A549 (cell line): ENCODE results near the gene TUBG2. TPM values are rescaled to one million over a fixed set of nuclear protein-coding genes. Genes with fewer than 3 reads are reported as not detected.

ENCODE experiments used
- ATAC-seq, 2 experiments: fragments of 200-7000 bp in 1 of 2; fragments of >200 bp in 1 of 2; cut with Nextera tagmentation in 1 of 2; cut with Tn5 transposase in 1 of 2; 3 replicates each; pipeline versions ENCODE4 v1.8.0 to v1.9.1; 2018 to 2020; ENCODE audit warnings: mild to moderate bottlenecking in 1 of 2, moderate library complexity in 1 of 2
- CTCF ChIA-PET: fragments of 300-600 bp; sonication (Branson Sonifier 250); formaldehyde crosslinking; extraction: SDS; loops from one replicate; lab custom pipeline; 2021; ENCODE audit warnings: antibody characterized with exemption, inconsistent platforms; lab: Yijun Ruan, JAX
- POLR2A ChIA-PET: fragments of 350-600 bp; formaldehyde crosslinking; extraction: SDS; loops from one replicate; lab custom pipeline; 2021; ENCODE audit warnings: antibody characterized with exemption, inconsistent platforms; lab: Yijun Ruan, JAX
- DNase-seq, 2 experiments: peaks; one replicate each; pipeline versions ENCODE4 v3.0.0 to v3.0.0-alpha.2; 2011 to 2016; ENCODE audit warnings: low read depth in 1 of 2, low spot score in 1 of 2
- FAIRE-seq: peaks from 2 replicates; lab custom pipeline; 2011; peaks lifted over from hg19 to GRCh38; lab: Jason Lieb, UNC
- H3K27ac ChIP-seq, 2 experiments: fragments of >200 bp; sonication (Bioruptor Twin); formaldehyde crosslinking; 3 replicates each; pipeline ENCODE4 v1.5.1; 2016 to 2017
- H3K4me1 ChIP-seq: fragments of >200 bp; sonication (Bioruptor Twin); formaldehyde crosslinking; 3 replicates; pipeline ENCODE4 v1.6.1; 2016
- H3K4me2 ChIP-seq: fragments of >200 bp; sonication (Bioruptor Twin); formaldehyde crosslinking; 3 replicates; pipeline ENCODE4 v1.6.1; 2016
- H3K4me3 ChIP-seq: fragments of >200 bp; sonication (Bioruptor Twin); formaldehyde crosslinking; 3 replicates; pipeline ENCODE4 v1.5.1; 2016
- H3K9me3 ChIP-seq: fragments of >200 bp; sonication (Bioruptor Twin); formaldehyde crosslinking; 3 replicates; pipeline ENCODE4 v1.6.1; 2016
- CBX8 ChIP-seq: fragments of 200-600 bp; sonication (generic); IDR thresholded peaks from 2 replicates; pipeline ENCODE4 v1.6.1; 2016
- CEBPB ChIP-seq, 2 experiments: fragments of >200 bp in 1 of 2; sonication (Bioruptor Twin) in 1 of 2; formaldehyde crosslinking in 1 of 2; IDR thresholded peaks; 2 replicates each; pipeline ENCODE4 v1.6.1; 2012 to 2016
- EHF ChIP-seq: fragments of 250-450 bp; sonication (Bioruptor Pico); IDR thresholded peaks from 2 replicates; pipeline ENCODE4 v1.5.0; 2020; ENCODE audit warnings: mild to moderate bottlenecking
- ESRRA ChIP-seq: fragments of 150-350 bp; IDR thresholded peaks from 2 replicates; pipeline ENCODE4 v1.6.1; 2014; ENCODE audit warnings: mild to moderate bottlenecking, low read length, borderline replicate concordance
- FOXS1 ChIP-seq: fragments of 250-450 bp; sonication (Bioruptor Pico); IDR thresholded peaks from 2 replicates; pipeline ENCODE4 v1.5.0; 2020; ENCODE audit warnings: mild to moderate bottlenecking, moderate library complexity
- GATA3 ChIP-seq: IDR thresholded peaks from 2 replicates; pipeline ENCODE4 v1.6.1; 2012; ENCODE audit warnings: borderline replicate concordance
- HDAC2 ChIP-seq: fragments of 200-600 bp; sonication (generic); IDR thresholded peaks from 2 replicates; pipeline ENCODE4 v1.6.1; 2016
- JUNB ChIP-seq: fragments of >200 bp; sonication (Bioruptor Twin); formaldehyde crosslinking; IDR thresholded peaks from 2 replicates; pipeline ENCODE4 v1.6.1; 2016
- KDM1A ChIP-seq: fragments of 200-600 bp; sonication (generic); IDR thresholded peaks from 2 replicates; pipeline ENCODE4 v1.6.1; 2016; ENCODE audit warnings: low read depth, mild to moderate bottlenecking
- KDM5A ChIP-seq: fragments of 200-600 bp; sonication (generic); IDR thresholded peaks from 2 replicates; pipeline ENCODE4 v1.6.1; 2016; ENCODE audit warnings: antibody characterized with exemption, mild to moderate bottlenecking
- MAZ ChIP-seq: fragments of 150-350 bp; IDR thresholded peaks from 2 replicates; pipeline ENCODE4 v1.6.1; 2014; ENCODE audit warnings: antibody characterized with exemption, low read depth, low read length, borderline replicate concordance
- NR3C1 ChIP-seq: fragments of >200 bp; sonication (Bioruptor Twin); formaldehyde crosslinking; IDR thresholded peaks from 3 replicates; pipeline ENCODE4 v1.6.1; 2017
- PHF8 ChIP-seq: fragments of 200-600 bp; sonication (generic); IDR thresholded peaks from 2 replicates; pipeline ENCODE4 v1.6.1; 2016; ENCODE audit warnings: low read depth, mild to moderate bottlenecking, antibody characterized with exemption, moderate library complexity, borderline replicate concordance
- POLR2A ChIP-seq: IDR thresholded peaks from 2 replicates; pipeline ENCODE4 v1.6.1; 2012; ENCODE audit warnings: mild to moderate bottlenecking, low read length
- RFX5 ChIP-seq: fragments of 450-650 bp; IDR thresholded peaks from 2 replicates; pipeline ENCODE4 v1.7.1; 2014; ENCODE audit warnings: antibody characterized with exemption, mild to moderate bottlenecking, moderate library complexity
- SMC3 ChIP-seq: fragments of >200 bp; sonication (Bioruptor Twin); formaldehyde crosslinking; IDR thresholded peaks from 3 replicates; pipeline ENCODE4 v1.6.1; 2018; ENCODE audit warnings: inconsistent platforms
- TFCP2L1 ChIP-seq: fragments of 250-450 bp; sonication (Bioruptor Pico); IDR thresholded peaks from 2 replicates; pipeline ENCODE4 v1.5.0; 2021; ENCODE audit warnings: mild to moderate bottlenecking
- TP53 ChIP-seq: fragments of 250-450 bp; sonication (Bioruptor Pico); IDR thresholded peaks from 2 replicates; pipeline ENCODE4 v1.5.0; 2021; ENCODE audit warnings: mild to moderate bottlenecking, moderate library complexity
- WGBS: methylation state at CpG from one replicate; pipeline ENCODE4 v1.1.6; 2017; ENCODE audit errors: missing lambda C conversion rate; 5-methylcytosine and 5-hydroxymethylcytosine counted together
- polyA plus RNA-seq, 4 experiments: library from polyadenylated mRNA; depleted of rRNA in 3 of 4; stranded (reverse); fragments of >200 nt; fragmentation: RNase III in 1 of 4; extraction: RNeasy Plus Mini Kit Qiagen cat#74134 plus additional on column Dnase treatment in 1 of 4; gene quantifications; 2 replicates in 3 of 4; 3 replicates in 1 of 4; pipeline ENCODE4 v1.2.3, GENCODE V29; 2011 to 2017
- TF ChIP-seq, protein P1 (sequence below): fragments of 250-450 bp; sonication (Bioruptor Pico); IDR thresholded peaks from 2 replicates; pipeline ENCODE4 v1.5.0; 2020; ENCODE audit warnings: low read depth, mild to moderate bottlenecking, moderate library complexity
- TF ChIP-seq, protein P2 (sequence below): fragments of 200-600 bp; sonication (generic); IDR thresholded peaks from 2 replicates; pipeline ENCODE4 v1.6.1; 2016; ENCODE audit warnings: antibody characterized with exemption, mild to moderate bottlenecking, moderate library complexity
- TF ChIP-seq, protein P3 (sequence below): fragments of >200 bp; sonication (Bioruptor Twin); formaldehyde crosslinking; IDR thresholded peaks from 2 replicates; pipeline ENCODE4 v1.6.1; 2016
- TF ChIP-seq, protein P4 (sequence below): fragments of 250-450 bp; sonication (Bioruptor Pico); IDR thresholded peaks from 2 replicates; pipeline ENCODE4 v1.5.0; 2021; ENCODE audit warnings: mild to moderate bottlenecking, moderate library complexity, borderline replicate concordance

TUBG2 gene
- polyA plus RNA-seq, 2 of the 4 experiments (the other 2 are of a cell fraction) = 14.9 to 30.6 TPM

DNA sequence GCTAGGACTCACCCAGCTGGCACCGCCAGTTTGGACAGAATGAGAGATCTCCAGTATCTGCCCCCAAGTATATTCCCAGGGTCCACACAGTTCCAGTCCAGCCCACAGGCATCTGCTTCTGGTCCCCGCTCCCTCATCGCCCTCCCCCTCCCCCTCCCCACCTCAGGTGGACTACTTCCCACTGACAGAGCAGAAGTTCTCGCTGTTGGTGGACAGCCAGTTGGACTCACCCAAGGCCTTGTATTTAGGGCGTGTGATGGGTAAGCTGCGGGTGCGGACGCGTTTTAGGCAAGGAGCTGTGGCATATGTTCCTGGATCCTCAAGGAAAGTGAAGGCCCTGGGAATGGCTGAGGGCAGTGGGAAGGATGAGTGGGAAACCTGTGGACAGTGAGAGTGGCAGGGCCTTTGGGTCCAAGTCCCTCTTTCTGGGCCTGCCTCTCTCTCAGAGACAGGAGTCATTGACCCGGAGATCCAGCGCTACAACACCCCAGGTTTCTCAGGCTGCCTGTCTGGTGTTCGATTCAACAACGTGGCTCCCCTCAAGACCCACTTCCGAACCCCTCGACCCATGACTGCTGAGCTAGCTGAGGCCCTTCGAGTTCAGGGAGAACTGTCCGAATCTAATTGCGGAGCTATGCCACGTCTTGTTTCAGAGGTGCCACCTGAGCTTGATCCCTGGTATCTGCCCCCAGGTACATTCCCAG is 38.2 kb downstream of the TUBG2 start:
- 92% methylated on average over 18 of the region's 19 CpGs for WGBS
- Histone ChIP-seq H3K4me1 (peaks cover 6% of the 10 kb centered on the region; the same call in 2 of the 3 replicates), H3K9me3 (no peaks in the 10 kb centered on the region), H3K4me3 (no peak overlapping the region), H3K4me2 (no peak overlapping the region), H3K27ac (no peak overlapping the region)
- POLR2A ChIA-PET = no interaction called here
- TF ChIP-seq POLR2A (no peak), PHF8 (no peak), RFX5 (no peak), NR3C1 (no peak), MAZ (no peak), ESRRA (no peak), GATA3 (no peak), TFCP2L1 (CRISPR knock-in tag) (no peak), CEBPB (IDR thresholded peaks at IDR 0.05) (no peak), CBX8 (no peak), FOXS1 (CRISPR knock-in tag) (no peak), KDM5A (no peak), EHF (CRISPR knock-in tag) (no peak)
- TF ChIP-seq, protein P1, sequence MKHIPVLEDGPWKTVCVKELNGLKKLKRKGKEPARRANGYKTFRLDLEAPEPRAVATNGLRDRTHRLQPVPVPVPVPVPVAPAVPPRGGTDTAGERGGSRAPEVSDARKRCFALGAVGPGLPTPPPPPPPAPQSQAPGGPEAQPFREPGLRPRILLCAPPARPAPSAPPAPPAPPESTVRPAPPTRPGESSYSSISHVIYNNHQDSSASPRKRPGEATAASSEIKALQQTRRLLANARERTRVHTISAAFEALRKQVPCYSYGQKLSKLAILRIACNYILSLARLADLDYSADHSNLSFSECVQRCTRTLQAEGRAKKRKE (CRISPR knock-in tag) = no peak
- TF ChIP-seq, protein P2, sequence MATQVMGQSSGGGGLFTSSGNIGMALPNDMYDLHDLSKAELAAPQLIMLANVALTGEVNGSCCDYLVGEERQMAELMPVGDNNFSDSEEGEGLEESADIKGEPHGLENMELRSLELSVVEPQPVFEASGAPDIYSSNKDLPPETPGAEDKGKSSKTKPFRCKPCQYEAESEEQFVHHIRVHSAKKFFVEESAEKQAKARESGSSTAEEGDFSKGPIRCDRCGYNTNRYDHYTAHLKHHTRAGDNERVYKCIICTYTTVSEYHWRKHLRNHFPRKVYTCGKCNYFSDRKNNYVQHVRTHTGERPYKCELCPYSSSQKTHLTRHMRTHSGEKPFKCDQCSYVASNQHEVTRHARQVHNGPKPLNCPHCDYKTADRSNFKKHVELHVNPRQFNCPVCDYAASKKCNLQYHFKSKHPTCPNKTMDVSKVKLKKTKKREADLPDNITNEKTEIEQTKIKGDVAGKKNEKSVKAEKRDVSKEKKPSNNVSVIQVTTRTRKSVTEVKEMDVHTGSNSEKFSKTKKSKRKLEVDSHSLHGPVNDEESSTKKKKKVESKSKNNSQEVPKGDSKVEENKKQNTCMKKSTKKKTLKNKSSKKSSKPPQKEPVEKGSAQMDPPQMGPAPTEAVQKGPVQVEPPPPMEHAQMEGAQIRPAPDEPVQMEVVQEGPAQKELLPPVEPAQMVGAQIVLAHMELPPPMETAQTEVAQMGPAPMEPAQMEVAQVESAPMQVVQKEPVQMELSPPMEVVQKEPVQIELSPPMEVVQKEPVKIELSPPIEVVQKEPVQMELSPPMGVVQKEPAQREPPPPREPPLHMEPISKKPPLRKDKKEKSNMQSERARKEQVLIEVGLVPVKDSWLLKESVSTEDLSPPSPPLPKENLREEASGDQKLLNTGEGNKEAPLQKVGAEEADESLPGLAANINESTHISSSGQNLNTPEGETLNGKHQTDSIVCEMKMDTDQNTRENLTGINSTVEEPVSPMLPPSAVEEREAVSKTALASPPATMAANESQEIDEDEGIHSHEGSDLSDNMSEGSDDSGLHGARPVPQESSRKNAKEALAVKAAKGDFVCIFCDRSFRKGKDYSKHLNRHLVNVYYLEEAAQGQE = no peak
- TF ChIP-seq, protein P3, sequence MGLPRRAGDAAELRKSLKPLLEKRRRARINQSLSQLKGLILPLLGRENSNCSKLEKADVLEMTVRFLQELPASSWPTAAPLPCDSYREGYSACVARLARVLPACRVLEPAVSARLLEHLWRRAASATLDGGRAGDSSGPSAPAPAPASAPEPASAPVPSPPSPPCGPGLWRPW = no peak
- ATAC-seq = no peak
- FAIRE-seq = peak; percentile 7
- DNase-seq = no peak
- CTCF ChIA-PET = interaction anchor here (1.0 to 5.8 kb wide), 7 partner anchors 7 to 232 kb away, joined by 3 to 43 read pairs (median 4); partner anchors contain the start of genes PLEKHH3 and PSMC3IP

DNA sequence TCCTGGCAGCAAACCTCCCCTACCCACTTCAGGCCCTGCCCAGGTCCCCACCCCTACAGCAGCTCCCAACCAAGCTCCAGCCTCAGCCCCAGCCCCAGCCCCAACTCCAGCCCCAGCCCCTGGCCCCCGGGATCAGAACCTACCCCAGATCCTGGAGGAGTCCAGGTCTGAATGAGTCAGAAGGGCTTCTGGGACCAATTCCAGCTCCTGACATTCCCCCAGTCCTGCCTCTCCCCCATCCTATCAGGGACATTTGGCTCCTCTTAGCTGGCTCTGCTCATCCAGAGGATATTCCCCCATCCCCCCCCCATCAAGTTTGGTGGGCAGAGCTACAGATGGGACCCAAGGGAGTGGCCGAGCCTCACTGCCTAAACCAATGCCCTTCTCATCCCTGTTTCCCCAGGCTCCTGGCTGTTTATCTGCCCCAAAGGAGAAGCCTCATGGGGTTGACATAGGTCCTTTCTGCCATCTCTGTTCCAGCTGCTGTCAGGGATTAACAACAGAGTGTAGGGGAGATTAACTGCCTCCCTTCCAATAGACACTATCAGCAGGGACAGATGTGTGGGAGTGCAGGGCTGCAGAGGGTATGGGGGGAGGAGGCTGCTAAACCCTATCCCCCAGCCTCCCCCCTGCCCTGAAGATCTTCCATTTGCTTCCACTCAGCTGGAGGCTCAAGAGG is 39.8 kb downstream of the TUBG2 start:
- ATAC-seq = peak; percentile 17 to 45; a peak in 2 of 6 replicates
- TF ChIP-seq KDM1A (no peak), JUNB (no peak), HDAC2 (no peak), TP53 (CRISPR knock-in tag) (no peak), SMC3 (no peak)
- TF ChIP-seq, protein P4, sequence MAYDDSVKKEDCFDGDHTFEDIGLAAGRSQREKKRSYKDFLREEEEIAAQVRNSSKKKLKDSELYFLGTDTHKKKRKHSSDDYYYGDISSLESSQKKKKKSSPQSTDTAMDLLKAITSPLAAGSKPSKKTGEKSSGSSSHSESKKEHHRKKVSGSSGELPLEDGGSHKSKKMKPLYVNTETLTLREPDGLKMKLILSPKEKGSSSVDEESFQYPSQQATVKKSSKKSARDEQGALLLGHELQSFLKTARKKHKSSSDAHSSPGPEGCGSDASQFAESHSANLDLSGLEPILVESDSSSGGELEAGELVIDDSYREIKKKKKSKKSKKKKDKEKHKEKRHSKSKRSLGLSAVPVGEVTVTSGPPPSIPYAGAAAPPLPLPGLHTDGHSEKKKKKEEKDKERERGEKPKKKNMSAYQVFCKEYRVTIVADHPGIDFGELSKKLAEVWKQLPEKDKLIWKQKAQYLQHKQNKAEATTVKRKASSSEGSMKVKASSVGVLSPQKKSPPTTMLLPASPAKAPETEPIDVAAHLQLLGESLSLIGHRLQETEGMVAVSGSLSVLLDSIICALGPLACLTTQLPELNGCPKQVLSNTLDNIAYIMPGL (CRISPR knock-in tag) = no peak
- no peak for DNase-seq
- FAIRE-seq = no peak
- Histone ChIP-seq H3K4me2 (no peak overlapping the region), H3K27ac (no peak overlapping the region), H3K9me3 (no peaks in the 10 kb centered on the region), H3K4me3 (no peak overlapping the region), H3K4me1 (peaks cover 6% of the 10 kb centered on the region; the same call in 2 of the 3 replicates)
- 60% methylated on average over 1 of the region's 2 CpGs for WGBS
- ChIA-PET CTCF (interaction anchor here (1.7 to 5.8 kb wide), 5 partner anchors 18 to 121 kb away, joined by 5 to 43 read pairs (median 9); partner anchors contain the start of gene PSMC3IP), POLR2A (interaction anchor here (0.6 kb wide), 1 partner anchor 75 kb away, joined by 4 read pairs; no protein-coding TSS in a partner anchor)
